Cardiac muscle cell (in vitro differentiated cells and primary cell): Measurements from ENCODE around the gene PFKFB2. TPM values are rescaled to one million over a fixed set of nuclear protein-coding genes. Genes with fewer than 3 reads are reported as not detected.

Experiments used
- DNase-seq, 2 donors: peaks; one replicate each; pipeline versions ENCODE4 v3.0.0 to v3.0.0-alpha.2; 2010 to 2017; ENCODE audit warnings: low read depth in 1 of 2, low spot score in 1 of 2
- H3K27ac ChIP-seq: fragments of 200-600 bp; sonication (generic); 2 replicates; pipeline ENCODE4 v1.5.1; 2016
- H3K27me3 ChIP-seq: fragments of 200-600 bp; sonication (generic); 2 replicates; pipeline ENCODE4 v1.6.0; 2016; ENCODE audit warnings: control low read depth
- H3K36me3 ChIP-seq: fragments of 200-600 bp; sonication (generic); 2 replicates; pipeline ENCODE4 v1.5.1; 2016; ENCODE audit warnings: control low read depth
- H3K4me1 ChIP-seq: fragments of 200-600 bp; sonication (generic); 2 replicates; pipeline ENCODE4 v1.8.1; 2017; ENCODE audit warnings: low read depth, mild to moderate bottlenecking, mixed run types
- H3K4me3 ChIP-seq: fragments of 200-600 bp; sonication (generic); 2 replicates; pipeline ENCODE4 v1.5.1; 2016; ENCODE audit warnings: mild to moderate bottlenecking
- H3K9me3 ChIP-seq: fragments of 200-600 bp; sonication (generic); 2 replicates; pipeline ENCODE4 v1.5.1; 2017; ENCODE audit warnings: low read depth, mild to moderate bottlenecking, control low read depth
- CTCF ChIP-seq: IDR thresholded peaks from 2 replicates; pipeline ENCODE4 v1.5.1; 2012; ENCODE audit warnings: low read depth, mild to moderate bottlenecking, low read length
- polyA plus RNA-seq: library from polyadenylated mRNA; unstranded; fragments of >200 nt; fragmentation: Nextera tagmentation; extraction: Ambion mirVana; gene quantifications from 2 replicates; pipeline ENCODE4 v1.2.1, GENCODE V29; 2016
- total RNA-seq: library from RNA; depleted of rRNA; stranded (reverse); fragments of >200 nt; gene quantifications from 2 replicates; pipeline ENCODE4 v1.2.3, GENCODE V29; 2016

Gene PFKFB2
- total and polyA plus RNA-seq, 2 experiments from 2014 or later = 3.6 to 6.0 TPM

GRCh38 chr1:207089627-207090355 is 36.7 kb downstream of the PFKFB2 start:
- no peak for DNase-seq
- TF ChIP-seq CTCF = no peak
- no peak overlapping the region for H3K27ac ChIP-seq
- H3K4me1 ChIP-seq = peaks cover 2% of the 10 kb centered on the region
- no peaks in the 10 kb centered on the region for H3K9me3 ChIP-seq
- no peaks in the 10 kb centered on the region for H3K36me3 ChIP-seq
- no peak overlapping the region for H3K4me3 ChIP-seq
- no peaks in the 10 kb centered on the region for H3K27me3 ChIP-seq

- no peaks in the 10 kb centered on the region for H3K36me3 ChIP-seq
- no peak overlapping the region for H3K27ac ChIP-seq
- H3K4me3 ChIP-seq = no peak overlapping the region
- H3K9me3 ChIP-seq = no peaks in the 10 kb centered on the region
- H3K4me1 ChIP-seq = no peaks in the 10 kb centered on the region
- H3K27me3 ChIP-seq = no peaks in the 10 kb centered on the region
- no peak for DNase-seq
- no peak for TF ChIP-seq CTCF
These were observed 38.3 kb downstream of the PFKFB2 start for GRCh38 chr1:207091200-207091908.

- H3K36me3 ChIP-seq = no peaks in the 10 kb centered on the region
- TF ChIP-seq CTCF = no peak
- H3K27ac ChIP-seq = no peak overlapping the region
- no peak for DNase-seq
- no peaks in the 10 kb centered on the region for H3K27me3 ChIP-seq
- H3K9me3 ChIP-seq = no peaks in the 10 kb centered on the region
- H3K4me1 ChIP-seq = no peaks in the 10 kb centered on the region
- no peak overlapping the region for H3K4me3 ChIP-seq
These were observed 40.9 kb downstream of the PFKFB2 start for GRCh38 chr1:207093944-207094343.

GRCh38 chr1:207097871-207098324 is 44.8 kb downstream of the PFKFB2 start:
- no peak for TF ChIP-seq CTCF
- no peak for DNase-seq
- no peaks in the 10 kb centered on the region for H3K36me3 ChIP-seq
- H3K27ac ChIP-seq = no peak overlapping the region
- H3K4me1 ChIP-seq = no peaks in the 10 kb centered on the region
- H3K9me3 ChIP-seq = no peaks in the 10 kb centered on the region
- no peak overlapping the region for H3K4me3 ChIP-seq
- no peaks in the 10 kb centered on the region for H3K27me3 ChIP-seq

- Histone ChIP-seq H3K4me3 (no peak overlapping the region), H3K36me3 (no peaks in the 10 kb centered on the region), H3K4me1 (no peaks in the 10 kb centered on the region), H3K9me3 (no peaks in the 10 kb centered on the region), H3K27me3 (no peaks in the 10 kb centered on the region), H3K27ac (no peak overlapping the region)
- TF ChIP-seq CTCF = no peak
- DNase-seq = no peak
These were observed 48.6 kb downstream of the PFKFB2 start for GRCh38 chr1:207101720-207102119.
